Activated T-helper 1 cell treated with anti-CD3 and anti-CD28 coated beads, Interleukin-12 subunit alpha, Interleukin-12 subunit beta, Interleukin-2, Interleukin-4 antibody, amounts not matched to agents 30 ng/mL and 10 ng/mL and 1 ng/mL, durations not matched to agents 14 hours and 24 hours and 36 hours (primary cell): ENCODE measurements around the gene ZNF562. TPM values are rescaled to one million over a fixed set of nuclear protein-coding genes. Genes with fewer than 3 reads are reported as not detected.
"Not testable (repeated sequence)": the region's sequence is repeated elsewhere in the genome, so short reads cannot be mapped to it uniquely, and the experiment has no call there.

Experiments used
- DNase-seq: peaks from one replicate; pipeline ENCODE4 v3.0.0; 2021; ENCODE audit warnings: low spot score
- H3K27ac Mint-ChIP-seq: one replicate; pipeline ENCODE4 v1.8.0; 2021; ENCODE audit warnings: mild to moderate bottlenecking, mixed read lengths
- H3K27me3 Mint-ChIP-seq: one replicate; pipeline ENCODE4 v1.8.0; 2022; ENCODE audit warnings: mild to moderate bottlenecking, moderate library complexity, mixed read lengths; ENCODE audit not compliant: insufficient read depth
- H3K36me3 Mint-ChIP-seq: one replicate; pipeline ENCODE4 v1.8.0; 2021; ENCODE audit warnings: low read depth, mixed read lengths
- H3K4me1 Mint-ChIP-seq: one replicate; pipeline ENCODE4 v1.8.0; 2021; ENCODE audit warnings: low read depth, mixed read lengths
- H3K4me3 Mint-ChIP-seq: one replicate; pipeline ENCODE4 v1.8.0; 2021; ENCODE audit warnings: mild to moderate bottlenecking, moderate library complexity, mixed read lengths
- H3K9me3 Mint-ChIP-seq: one replicate; pipeline ENCODE4 v1.8.0; 2021; ENCODE audit warnings: mixed read lengths
- intact Hi-C: fragments of 100-400 bp; cut with micrococcal nuclease; formaldehyde crosslinking; loops from one replicate; pipeline ENCODE4 v1.15.1; 2024
- total RNA-seq: library from RNA; stranded (reverse); gene quantifications from 2 replicates; pipeline ENCODE4 v1.2.3, GENCODE V29; 2022

Gene ZNF562
- total RNA-seq, 1 donor from 2014 or later, result 13.8 TPM

- H3K4me3 Mint-ChIP-seq, result peak overlapping the region; percentile 89
- H3K36me3 Mint-ChIP-seq, result peaks cover 30% of the 10 kb centered on the region
- DNase-seq, result no peak
- H3K4me1 Mint-ChIP-seq, result peaks cover 21% of the 10 kb centered on the region
- intact Hi-C loops, result loop anchor here (2.0 to 10.0 kb wide), 3 partner anchors 53 to 119 kb away; partner anchors contain the start of genes ZNF121 and ZNF561
- no peaks in the 10 kb centered on the region for H3K27me3 Mint-ChIP-seq
- peaks cover 61% of the 10 kb centered on the region for H3K9me3 Mint-ChIP-seq
- H3K27ac Mint-ChIP-seq, result peak overlapping the region; percentile 95
Observed at GRCh38 chr19:9673912-9674662, 813 bp downstream of the ZNF562 start.

- Mint-ChIP-seq H3K27ac (no peak overlapping the region), H3K36me3 (peaks cover 40% of the 10 kb centered on the region), H3K4me3 (peak overlapping the region; percentile 30), H3K27me3 (no peaks in the 10 kb centered on the region), H3K4me1 (peaks cover 21% of the 10 kb centered on the region), H3K9me3 (peaks cover 67% of the 10 kb centered on the region)
- intact Hi-C loops, result loop anchor here (10.0 kb wide), 1 partner anchor 88 kb away; the partner anchor contains the start of gene ZNF121
- DNase-seq, result no peak
Observed at GRCh38 chr19:9672893-9673292, 2.0 kb downstream of the ZNF562 start.

GRCh38 chr19:9671655-9672054 lies 3.2 kb downstream of the ZNF562 start:
- H3K4me1 Mint-ChIP-seq, result peaks cover 21% of the 10 kb centered on the region
- intact Hi-C loops, result loop anchor here (10.0 kb wide), 1 partner anchor 87 kb away; the partner anchor contains the start of gene ZNF121

GRCh38 chr19:9668544-9668943 lies 6.4 kb downstream of the ZNF562 start:
- Mint-ChIP-seq H3K4me3 (no peak overlapping the region), H3K9me3 (peaks cover 65% of the 10 kb centered on the region), H3K36me3 (peaks cover 47% of the 10 kb centered on the region), H3K4me1 (peaks cover 9% of the 10 kb centered on the region), H3K27ac (no peak overlapping the region), H3K27me3 (no peaks in the 10 kb centered on the region)
- no peak for DNase-seq
- intact Hi-C loops, result no loop called here

More at GRCh38 chr19:9671655-9672054, 3.2 kb downstream of the ZNF562 start:
- no peak overlapping the region for H3K27ac Mint-ChIP-seq
- no peak for DNase-seq
- H3K9me3 Mint-ChIP-seq, result peaks cover 67% of the 10 kb centered on the region
- H3K36me3 Mint-ChIP-seq, result peaks cover 48% of the 10 kb centered on the region
- H3K4me3 Mint-ChIP-seq, result no peak overlapping the region
- no peaks in the 10 kb centered on the region for H3K27me3 Mint-ChIP-seq

GRCh38 chr19:9667898-9668297 lies 7.0 kb downstream of the ZNF562 start:
- Mint-ChIP-seq H3K4me3 (no peak overlapping the region), H3K4me1 (peaks cover 7% of the 10 kb centered on the region), H3K36me3 (peaks cover 45% of the 10 kb centered on the region), H3K9me3 (peaks cover 62% of the 10 kb centered on the region), H3K27ac (no peak overlapping the region), H3K27me3 (no peaks in the 10 kb centered on the region)
- intact Hi-C loops, result no loop called here
- no peak for DNase-seq

- Mint-ChIP-seq H3K36me3 (peaks cover 49% of the 10 kb centered on the region), H3K4me1 (no peaks in the 10 kb centered on the region), H3K4me3 (no peak overlapping the region), H3K9me3 (peaks cover 24% of the 10 kb centered on the region), H3K27ac (no peak overlapping the region), H3K27me3 (no peaks in the 10 kb centered on the region)
- no peak for DNase-seq
- intact Hi-C loops, result no loop called here
Observed at GRCh38 chr19:9658769-9659168, 16.1 kb downstream of the ZNF562 start.

GRCh38 chr19:9653066-9653555 lies 21.8 kb downstream of the ZNF562 start:
- H3K36me3 Mint-ChIP-seq, result peaks cover 81% of the 10 kb centered on the region
- H3K4me1 Mint-ChIP-seq, H3K4me3 Mint-ChIP-seq, H3K27me3 Mint-ChIP-seq, H3K27ac Mint-ChIP-seq, intact Hi-C loops, DNase-seq: not testable (repeated sequence)
- H3K9me3 Mint-ChIP-seq, result peaks cover 57% of the 10 kb centered on the region

- H3K4me1 Mint-ChIP-seq, intact Hi-C loops, DNase-seq, H3K4me3 Mint-ChIP-seq, H3K27ac Mint-ChIP-seq, H3K27me3 Mint-ChIP-seq: not testable (repeated sequence)
- peaks cover 67% of the 10 kb centered on the region for H3K36me3 Mint-ChIP-seq
- H3K9me3 Mint-ChIP-seq, result peaks cover 51% of the 10 kb centered on the region
Observed at GRCh38 chr19:9651464-9651863, 23.4 kb downstream of the ZNF562 start.

GRCh38 chr19:9650345-9650744 lies 24.6 kb downstream of the ZNF562 start:
- Mint-ChIP-seq H3K27ac (no peak overlapping the region), H3K9me3 (peaks cover 48% of the 10 kb centered on the region), H3K4me3 (no peak overlapping the region), H3K4me1 (no peaks in the 10 kb centered on the region), H3K27me3 (no peaks in the 10 kb centered on the region), H3K36me3 (peaks cover 59% of the 10 kb centered on the region)
- intact Hi-C loops, result no loop called here
- no peak for DNase-seq

- H3K9me3 Mint-ChIP-seq, result peaks cover 27% of the 10 kb centered on the region
- no peak overlapping the region for H3K4me3 Mint-ChIP-seq
- no peak for DNase-seq
- intact Hi-C loops, result no loop called here
- H3K4me1 Mint-ChIP-seq, result no peaks in the 10 kb centered on the region
- no peak overlapping the region for H3K27ac Mint-ChIP-seq
- no peaks in the 10 kb centered on the region for H3K27me3 Mint-ChIP-seq
- peaks cover 32% of the 10 kb centered on the region for H3K36me3 Mint-ChIP-seq
Observed at GRCh38 chr19:9645472-9645871, 29.4 kb downstream of the ZNF562 start.

- no peak overlapping the region for H3K4me3 Mint-ChIP-seq
- no peaks in the 10 kb centered on the region for H3K27me3 Mint-ChIP-seq
- DNase-seq, result no peak
- no peaks in the 10 kb centered on the region for H3K4me1 Mint-ChIP-seq
- peaks cover 27% of the 10 kb centered on the region for H3K36me3 Mint-ChIP-seq
- H3K9me3 Mint-ChIP-seq, result peaks cover 21% of the 10 kb centered on the region
- no peak overlapping the region for H3K27ac Mint-ChIP-seq
- intact Hi-C loops, result no loop called here
Observed at GRCh38 chr19:9644472-9644871, 30.4 kb downstream of the ZNF562 start.

GRCh38 chr19:9641810-9642209 lies 33.1 kb downstream of the ZNF562 start:
- H3K4me1 Mint-ChIP-seq, result no peaks in the 10 kb centered on the region
- no peak overlapping the region for H3K27ac Mint-ChIP-seq
- no peak overlapping the region for H3K4me3 Mint-ChIP-seq
- H3K27me3 Mint-ChIP-seq, result no peaks in the 10 kb centered on the region
- peaks cover 18% of the 10 kb centered on the region for H3K9me3 Mint-ChIP-seq
- peaks cover 19% of the 10 kb centered on the region for H3K36me3 Mint-ChIP-seq
- DNase-seq, result no peak
- intact Hi-C loops, result no loop called here

GRCh38 chr19:9640956-9641355 lies 33.9 kb downstream of the ZNF562 start:
- peaks cover 16% of the 10 kb centered on the region for H3K36me3 Mint-ChIP-seq
- no peak overlapping the region for H3K4me3 Mint-ChIP-seq
- H3K9me3 Mint-ChIP-seq, result peaks cover 18% of the 10 kb centered on the region
- H3K27ac Mint-ChIP-seq, result no peak overlapping the region
- no peaks in the 10 kb centered on the region for H3K27me3 Mint-ChIP-seq
- intact Hi-C loops, result no loop called here
- DNase-seq, result no peak
- H3K4me1 Mint-ChIP-seq, result no peaks in the 10 kb centered on the region
